ENCODE measurements around the gene BLOC1S1. TPM values are rescaled to one million over a fixed set of nuclear protein-coding genes. Genes with fewer than 3 reads are reported as not detected.

Gene BLOC1S1
- total RNA-seq, 2 experiments from 2014 or later = 79.0 to 84.6 TPM

DNA sequence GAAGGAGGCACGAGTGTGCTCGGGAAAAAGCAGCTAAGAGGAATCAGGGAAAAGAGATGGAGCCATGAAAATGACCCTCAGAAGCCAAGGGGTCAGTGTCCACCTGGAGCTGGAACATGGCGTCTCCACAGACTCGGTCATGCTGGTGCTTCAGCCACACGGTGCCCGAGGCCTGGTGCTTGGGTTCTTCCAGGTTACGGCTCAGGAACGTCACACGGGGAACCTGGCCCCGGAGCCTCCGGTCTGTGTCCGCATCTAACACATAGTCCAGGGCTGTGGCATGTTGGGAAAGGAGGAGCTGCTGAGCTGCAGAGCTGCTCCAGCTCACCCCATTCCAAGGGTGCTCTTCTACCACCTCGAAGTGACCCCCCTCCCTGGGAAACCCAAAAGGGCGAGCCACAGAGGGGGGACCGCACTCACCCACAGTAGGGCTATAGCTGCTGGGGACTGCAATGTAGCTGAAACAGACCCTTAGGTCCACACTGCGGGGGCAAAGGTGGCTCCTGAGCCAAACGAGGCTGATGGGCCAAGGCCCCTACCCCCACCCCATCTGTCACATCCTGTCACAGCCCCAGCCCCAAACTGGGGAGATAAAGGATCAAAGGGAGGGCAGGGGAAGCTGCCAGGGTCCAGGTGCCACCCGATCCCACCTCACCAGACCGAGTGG is 18.9 kb upstream of the BLOC1S1 start:
- POLR2A ChIA-PET = interaction anchor here (1.4 kb wide), 1 partner anchor 23 kb away, joined by 4 read pairs; no protein-coding TSS in a partner anchor
- no peak overlapping the region for H3K27ac Mint-ChIP-seq
- no peak for DNase-seq

DNA sequence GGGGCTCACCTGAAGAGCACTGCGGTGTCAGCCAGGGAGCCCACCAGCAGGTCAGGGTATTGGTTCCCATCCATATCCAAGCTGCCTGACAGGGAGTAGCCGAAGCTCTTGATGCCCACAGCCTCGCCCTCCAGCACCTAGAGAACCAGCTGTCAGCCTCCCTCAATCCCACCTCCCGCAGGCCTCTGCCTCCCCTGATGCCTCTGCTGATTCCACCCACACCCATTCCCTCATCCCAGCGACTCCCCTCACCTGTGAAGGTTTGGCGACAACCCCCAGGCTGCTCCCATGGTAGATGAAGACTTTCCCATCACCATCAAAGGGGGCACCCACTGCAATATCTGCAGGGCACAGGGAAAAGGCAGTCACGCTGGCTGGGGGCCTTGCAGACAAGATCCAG is 18.2 kb upstream of the BLOC1S1 start:
- TF ChIP-seq, protein P1, sequence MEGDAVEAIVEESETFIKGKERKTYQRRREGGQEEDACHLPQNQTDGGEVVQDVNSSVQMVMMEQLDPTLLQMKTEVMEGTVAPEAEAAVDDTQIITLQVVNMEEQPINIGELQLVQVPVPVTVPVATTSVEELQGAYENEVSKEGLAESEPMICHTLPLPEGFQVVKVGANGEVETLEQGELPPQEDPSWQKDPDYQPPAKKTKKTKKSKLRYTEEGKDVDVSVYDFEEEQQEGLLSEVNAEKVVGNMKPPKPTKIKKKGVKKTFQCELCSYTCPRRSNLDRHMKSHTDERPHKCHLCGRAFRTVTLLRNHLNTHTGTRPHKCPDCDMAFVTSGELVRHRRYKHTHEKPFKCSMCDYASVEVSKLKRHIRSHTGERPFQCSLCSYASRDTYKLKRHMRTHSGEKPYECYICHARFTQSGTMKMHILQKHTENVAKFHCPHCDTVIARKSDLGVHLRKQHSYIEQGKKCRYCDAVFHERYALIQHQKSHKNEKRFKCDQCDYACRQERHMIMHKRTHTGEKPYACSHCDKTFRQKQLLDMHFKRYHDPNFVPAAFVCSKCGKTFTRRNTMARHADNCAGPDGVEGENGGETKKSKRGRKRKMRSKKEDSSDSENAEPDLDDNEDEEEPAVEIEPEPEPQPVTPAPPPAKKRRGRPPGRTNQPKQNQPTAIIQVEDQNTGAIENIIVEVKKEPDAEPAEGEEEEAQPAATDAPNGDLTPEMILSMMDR (IDR thresholded peaks at IDR 0.05) = no peak
- intact Hi-C loops (cut with micrococcal nuclease) = no loop called here
- H3K36me3 Mint-ChIP-seq (ENCODE audit: low read depth) = no peaks in the 10 kb centered on the region
- H3K27ac Mint-ChIP-seq = no peak overlapping the region
- H3K27me3 Mint-ChIP-seq = no peaks in the 10 kb centered on the region
- POLR2A ChIA-PET = no interaction called here
- DNase-seq (no peak), ATAC-seq (no peak)
- no peak overlapping the region for H3K4me3 Mint-ChIP-seq
- no peaks in the 10 kb centered on the region for H3K4me1 Mint-ChIP-seq (ENCODE audit: low read depth)
- no peaks in the 10 kb centered on the region for H3K9me3 Mint-ChIP-seq
- CTCF ChIA-PET = interaction anchor here (4.0 kb wide), 1 partner anchor 41 kb away, joined by 16 read pairs; no protein-coding TSS in a partner anchor

More for the DNA sequence above, 18.9 kb upstream of the BLOC1S1 start:
- Mint-ChIP-seq H3K36me3 (ENCODE audit: low read depth) (no peaks in the 10 kb centered on the region), H3K4me3 (no peak overlapping the region), H3K27me3 (no peaks in the 10 kb centered on the region), H3K4me1 (ENCODE audit: low read depth) (no peaks in the 10 kb centered on the region), H3K9me3 (no peaks in the 10 kb centered on the region)
- TF ChIP-seq, protein P1 (IDR thresholded peaks at IDR 0.05) = no peak
- intact Hi-C loops (cut with micrococcal nuclease) = no loop called here
- no peak for ATAC-seq
- CTCF ChIA-PET = interaction anchor here (1.8 to 4.0 kb wide), 2 partner anchors 8 to 41 kb away, joined by 8 to 16 read pairs; no protein-coding TSS in a partner anchor

DNA sequence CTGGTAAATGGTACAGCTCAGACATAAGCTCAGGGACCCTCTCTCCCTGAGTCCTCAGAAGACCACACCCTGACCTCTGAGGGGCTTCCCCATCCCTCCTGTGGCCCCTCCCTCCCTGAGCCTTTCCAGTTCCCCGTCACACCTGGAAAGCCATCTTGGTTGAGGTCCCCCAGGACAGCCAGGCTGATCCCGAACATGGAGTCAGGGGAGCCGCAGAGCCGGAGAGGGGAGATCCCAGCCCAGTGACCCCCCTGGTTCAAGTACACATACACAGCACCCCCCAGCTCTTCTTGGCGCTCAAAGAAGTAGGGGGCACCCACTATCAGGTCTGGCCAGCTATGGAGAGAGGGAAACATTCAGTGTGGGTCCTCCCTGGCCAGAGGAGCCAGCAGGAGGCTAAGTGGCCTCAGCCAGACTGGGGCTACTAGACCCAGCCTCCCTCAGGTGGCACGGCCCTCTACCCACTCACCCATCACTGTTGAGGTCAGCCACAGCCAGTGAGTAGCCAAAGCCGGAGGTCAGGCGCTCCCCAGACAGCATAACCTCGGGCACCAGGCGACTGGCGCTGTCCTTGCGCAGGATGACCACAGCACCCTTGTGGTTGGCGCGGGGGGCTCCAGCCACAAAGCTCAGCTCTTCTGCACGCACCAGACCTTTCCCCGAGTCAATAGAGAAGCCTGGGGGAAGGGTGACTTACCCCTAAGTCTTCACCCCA is 17.4 kb upstream of the BLOC1S1 start:
- POLR2A ChIA-PET = no interaction called here
- Mint-ChIP-seq H3K27me3 (no peaks in the 10 kb centered on the region), H3K27ac (no peak overlapping the region), H3K4me1 (ENCODE audit: low read depth) (no peaks in the 10 kb centered on the region), H3K36me3 (ENCODE audit: low read depth) (no peaks in the 10 kb centered on the region), H3K9me3 (no peaks in the 10 kb centered on the region), H3K4me3 (no peak overlapping the region)
- TF ChIP-seq, protein P1 (IDR thresholded peaks at IDR 0.05) = no peak
- DNase-seq (no peak), ATAC-seq (no peak)
- intact Hi-C loops (cut with micrococcal nuclease) = no loop called here
- CTCF ChIA-PET = interaction anchor here (0.9 to 4.0 kb wide), 2 partner anchors 30 to 42 kb away, joined by 3 to 16 read pairs; no protein-coding TSS in a partner anchor

DNA sequence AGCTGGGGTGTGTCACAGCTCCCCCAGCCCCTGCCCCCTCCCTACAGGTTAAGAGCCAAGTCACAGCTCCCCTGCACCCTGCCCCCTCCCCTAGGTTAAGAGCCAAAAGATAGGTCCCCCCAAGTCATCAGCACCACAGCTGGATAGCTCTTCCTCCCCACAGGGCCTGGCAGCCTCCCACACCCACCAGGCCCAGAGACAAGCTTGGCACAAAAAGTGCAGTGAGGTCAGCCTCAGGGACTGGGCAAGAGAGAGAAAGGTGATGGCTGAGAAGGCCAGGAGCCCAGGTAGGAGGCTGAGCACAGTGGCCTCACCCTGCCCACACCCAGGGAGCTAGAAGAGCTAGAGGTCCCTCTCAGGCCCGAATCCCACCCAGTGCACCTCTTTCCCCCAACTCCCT is 16.9 kb upstream of the BLOC1S1 start:
- Mint-ChIP-seq H3K27me3 (no peaks in the 10 kb centered on the region), H3K9me3 (no peaks in the 10 kb centered on the region), H3K4me1 (ENCODE audit: low read depth) (no peaks in the 10 kb centered on the region), H3K36me3 (ENCODE audit: low read depth) (no peaks in the 10 kb centered on the region), H3K4me3 (no peak overlapping the region), H3K27ac (no peak overlapping the region)
- no peak for ATAC-seq
- TF ChIP-seq, protein P1 (IDR thresholded peaks at IDR 0.05) = no peak
- CTCF ChIA-PET = interaction anchor here (0.9 to 4.0 kb wide), 2 partner anchors 30 to 43 kb away, joined by 3 to 16 read pairs; no protein-coding TSS in a partner anchor
- intact Hi-C loops (cut with micrococcal nuclease) = no loop called here
- POLR2A ChIA-PET = no interaction called here
- DNase-seq = no peak
